C4-2B (cell line): Measurements from ENCODE around the gene FABP6.

Experiments used
- H3K27ac ChIP-seq: fragments of 450-650 bp; 2 replicates; pipeline ENCODE4 v1.5.1; 2017
- CTCF ChIP-seq: fragments of 450-650 bp; conservative IDR thresholded peaks from 2 replicates; pipeline ENCODE4 v1.5.1; 2017; ENCODE audit warnings: mild to moderate bottlenecking
- ZFX ChIP-seq: fragments of 450-650 bp; IDR thresholded peaks from 2 replicates; pipeline ENCODE4 v1.6.1; 2017

The FABP6 gene

GRCh38 chr5:160207061-160207460 lies 22.2 kb upstream of the FABP6 start:
- no peak overlapping the region for H3K27ac ChIP-seq
- no peak for TF ChIP-seq CTCF
- no peak for TF ChIP-seq ZFX

GRCh38 chr5:160209917-160210316 lies 19.4 kb upstream of the FABP6 start:
- no peak overlapping the region for H3K27ac ChIP-seq
- TF ChIP-seq CTCF: no peak
- TF ChIP-seq ZFX: no peak

GRCh38 chr5:160210606-160211005 lies 18.7 kb upstream of the FABP6 start:
- H3K27ac ChIP-seq: no peak overlapping the region
- no peak for TF ChIP-seq ZFX
- no peak for TF ChIP-seq CTCF

- TF ChIP-seq ZFX: no peak
- no peak for TF ChIP-seq CTCF
- no peak overlapping the region for H3K27ac ChIP-seq
Observed at GRCh38 chr5:160211352-160211751, 18.0 kb upstream of the FABP6 start.

- TF ChIP-seq ZFX (no peak), CTCF (no peak)
- H3K27ac ChIP-seq: no peak overlapping the region
Observed at GRCh38 chr5:160213537-160213936, 15.8 kb upstream of the FABP6 start.

- TF ChIP-seq CTCF (no peak), ZFX (no peak)
- no peak overlapping the region for H3K27ac ChIP-seq
Observed at GRCh38 chr5:160219356-160219755, 9.9 kb upstream of the FABP6 start.

- no peak overlapping the region for H3K27ac ChIP-seq
- TF ChIP-seq CTCF (no peak), ZFX (no peak)
Observed at GRCh38 chr5:160221082-160221481, 8.2 kb upstream of the FABP6 start.
